ENCODE results near the gene TMEM54.

DNA sequence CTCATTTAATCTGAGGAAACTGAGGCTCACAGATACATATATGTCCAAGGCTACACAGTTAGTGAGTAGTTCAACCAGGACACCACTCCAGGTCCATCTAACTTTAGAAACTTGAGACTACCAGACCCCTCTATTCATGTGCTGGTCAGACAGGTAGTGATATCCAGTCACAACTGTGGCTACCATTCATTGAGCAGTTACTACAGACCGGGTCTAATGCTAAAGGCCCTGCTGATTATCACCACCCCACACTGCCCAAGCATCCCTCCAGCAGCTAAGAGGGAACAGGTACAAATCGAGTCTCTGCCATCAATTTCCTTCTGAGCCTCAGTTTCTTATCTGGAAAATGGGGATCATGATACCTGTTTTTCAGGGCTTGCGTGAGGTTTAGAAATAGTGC lies 9.6 kb downstream of the TMEM54 start:
- TF ChIP-seq, protein P1, sequence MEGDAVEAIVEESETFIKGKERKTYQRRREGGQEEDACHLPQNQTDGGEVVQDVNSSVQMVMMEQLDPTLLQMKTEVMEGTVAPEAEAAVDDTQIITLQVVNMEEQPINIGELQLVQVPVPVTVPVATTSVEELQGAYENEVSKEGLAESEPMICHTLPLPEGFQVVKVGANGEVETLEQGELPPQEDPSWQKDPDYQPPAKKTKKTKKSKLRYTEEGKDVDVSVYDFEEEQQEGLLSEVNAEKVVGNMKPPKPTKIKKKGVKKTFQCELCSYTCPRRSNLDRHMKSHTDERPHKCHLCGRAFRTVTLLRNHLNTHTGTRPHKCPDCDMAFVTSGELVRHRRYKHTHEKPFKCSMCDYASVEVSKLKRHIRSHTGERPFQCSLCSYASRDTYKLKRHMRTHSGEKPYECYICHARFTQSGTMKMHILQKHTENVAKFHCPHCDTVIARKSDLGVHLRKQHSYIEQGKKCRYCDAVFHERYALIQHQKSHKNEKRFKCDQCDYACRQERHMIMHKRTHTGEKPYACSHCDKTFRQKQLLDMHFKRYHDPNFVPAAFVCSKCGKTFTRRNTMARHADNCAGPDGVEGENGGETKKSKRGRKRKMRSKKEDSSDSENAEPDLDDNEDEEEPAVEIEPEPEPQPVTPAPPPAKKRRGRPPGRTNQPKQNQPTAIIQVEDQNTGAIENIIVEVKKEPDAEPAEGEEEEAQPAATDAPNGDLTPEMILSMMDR (IDR thresholded peaks at IDR 0.05) = no peak
- no peak for TF ChIP-seq POLR2A (IDR thresholded peaks at IDR 0.05)

All from lower leg skin (tissue), 3 donors.